GM19324 (cell line): ENCODE measurements around the gene LARP1B.
"Not testable (repeated sequence)": the region's sequence is repeated elsewhere in the genome, so short reads cannot be mapped to it uniquely, and the experiment has no call there.

Experiments used
- ATAC-seq: cut with Tn5 transposase; IDR thresholded peaks from one replicate; pipeline ENCODE4 v1.9.1; 2021; ENCODE audit warnings: mild to moderate bottlenecking, moderate library complexity; ENCODE audit not compliant: unreplicated experiment, low FRiP score

Gene LARP1B

GRCh38 chr4:128060699-128061565, at the start of gene LARP1B:
TSS of gene LARP1B (plus strand) at chr4:128061312. CDS start at chr4:128074952, 13,640 bp downstream.
- peak; percentile 94 for ATAC-seq

- ATAC-seq = no peak
Measured at GRCh38 chr4:128025319-128025718, 35.8 kb upstream of the LARP1B start.

DNA sequence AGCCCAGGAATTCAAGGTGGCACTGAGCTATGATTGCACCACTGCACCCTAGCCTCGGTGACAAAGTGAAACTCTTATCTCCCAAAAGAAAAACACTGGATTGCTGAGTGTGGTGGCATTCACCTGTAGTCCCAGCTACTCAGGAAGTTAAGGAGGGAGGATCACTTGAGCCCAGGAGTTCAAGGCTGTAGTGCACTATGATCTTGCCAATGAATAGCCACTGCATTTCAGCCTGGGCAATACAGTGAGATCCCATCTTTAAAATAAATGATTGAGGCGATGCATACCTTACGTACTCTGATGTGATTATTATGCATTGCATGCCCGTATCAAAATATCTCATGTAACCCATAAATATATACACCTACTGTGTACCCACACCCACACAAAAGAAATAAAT, 31.2 kb upstream of the LARP1B start:
- no peak for ATAC-seq

GRCh38 chr4:128031756-128032384, 29.2 kb upstream of the LARP1B start:
- ATAC-seq = no peak

DNA sequence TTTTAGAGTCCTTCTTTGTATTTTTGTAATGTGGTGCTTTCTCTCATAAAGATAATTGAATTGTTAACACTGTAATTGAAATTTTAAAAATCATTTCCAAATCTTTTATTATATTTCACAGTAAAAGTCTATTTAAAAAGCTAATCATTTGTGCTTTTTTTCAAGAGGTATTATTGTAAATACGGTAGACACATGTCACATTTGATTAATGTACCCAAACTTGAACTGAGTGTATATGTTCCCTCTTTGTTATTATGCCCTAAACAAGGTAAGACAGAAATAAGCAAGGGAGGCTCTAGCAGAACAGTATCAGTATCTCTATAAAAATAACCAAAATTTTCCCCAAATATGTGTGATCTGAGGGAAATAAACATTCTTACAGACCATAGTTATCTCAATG, 21.5 kb upstream of the LARP1B start:
- ATAC-seq = no peak

DNA sequence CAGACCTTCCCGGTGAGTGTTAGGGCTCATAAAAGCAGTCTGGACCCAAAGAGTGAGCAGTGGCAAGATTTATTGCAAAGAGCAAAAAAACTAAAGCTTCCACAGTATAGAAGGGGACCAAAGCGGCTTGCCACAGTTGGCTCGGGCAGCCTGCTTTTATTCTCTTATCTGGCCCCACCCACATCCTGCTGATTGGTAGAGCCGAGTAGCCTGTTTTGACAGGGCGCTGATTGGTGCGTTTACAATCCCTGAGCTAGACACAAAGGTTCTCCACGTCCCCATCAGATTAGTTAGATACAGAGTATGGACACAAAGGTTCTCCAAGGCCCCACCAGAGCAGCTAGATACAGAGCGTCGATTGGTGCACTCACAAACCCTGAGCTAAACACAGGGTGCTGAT, 14.1 kb upstream of the LARP1B start:
- ATAC-seq = not testable (repeated sequence)

DNA sequence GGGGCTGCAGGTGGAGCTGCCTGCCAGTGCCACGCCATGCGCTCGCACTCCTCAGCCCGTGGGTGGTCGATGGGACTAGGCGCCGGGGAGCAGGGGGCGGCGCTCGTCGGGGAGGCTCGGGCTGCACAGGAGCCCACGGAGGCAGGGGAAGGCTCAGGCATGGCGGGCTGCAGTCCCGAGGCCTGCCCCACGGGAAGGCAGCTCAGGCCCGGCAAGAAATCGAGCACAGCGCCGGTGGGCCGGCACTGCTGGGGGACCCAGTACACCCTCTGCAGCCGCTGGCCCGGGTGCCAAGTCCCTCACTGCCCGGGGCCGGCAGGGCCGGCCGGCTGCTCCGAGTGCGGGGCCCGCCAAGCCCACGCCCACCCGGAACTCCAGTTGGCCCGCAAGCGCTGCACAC, 13.6 kb upstream of the LARP1B start:
- ATAC-seq = not testable (repeated sequence)

DNA sequence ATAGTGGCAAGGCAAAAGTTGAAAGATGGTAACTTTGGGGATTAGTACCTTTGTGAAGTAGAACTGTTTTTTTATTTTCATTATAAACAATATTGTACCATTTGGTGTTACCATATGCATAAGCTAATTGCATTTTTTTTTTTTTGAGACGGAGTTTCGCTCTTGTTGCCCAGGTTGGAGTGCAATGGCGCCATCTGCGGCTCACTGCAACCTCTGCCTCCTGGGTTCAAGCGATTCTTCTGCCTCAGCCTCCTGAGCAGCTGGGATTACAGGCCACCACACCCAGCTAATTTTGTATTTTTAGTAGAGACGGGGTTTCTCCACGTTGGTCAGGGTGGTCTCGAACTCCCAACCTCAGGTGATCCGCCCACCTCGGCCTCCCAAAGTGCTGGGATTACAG, 9.9 kb upstream of the LARP1B start:
- ATAC-seq = not testable (repeated sequence)

DNA sequence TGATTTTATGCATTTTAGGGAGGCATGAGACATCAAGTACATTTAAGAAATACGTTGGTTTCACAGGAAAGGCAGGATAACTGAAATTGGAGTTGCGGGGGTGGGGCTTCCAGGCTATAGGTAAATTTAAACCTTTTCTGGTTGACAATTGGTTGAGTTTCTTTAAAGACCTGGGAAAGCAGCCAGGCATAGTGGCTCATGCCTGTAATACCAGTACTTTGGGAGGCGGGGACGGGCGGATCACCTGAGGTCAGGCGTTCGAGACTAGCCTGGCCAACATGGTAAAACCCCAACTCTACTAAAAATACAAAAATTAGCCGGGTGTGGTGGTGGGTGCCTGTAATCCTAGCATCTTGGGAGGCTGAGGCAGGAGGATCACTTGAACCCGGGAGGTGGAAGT, 6.2 kb upstream of the LARP1B start:
- not testable (repeated sequence) for ATAC-seq

- ATAC-seq = not testable (repeated sequence)
Measured at GRCh38 chr4:128055441-128056206, 5.5 kb upstream of the LARP1B start.

GRCh38 chr4:128056396-128056795, 4.7 kb upstream of the LARP1B start:
- ATAC-seq = no peak

DNA sequence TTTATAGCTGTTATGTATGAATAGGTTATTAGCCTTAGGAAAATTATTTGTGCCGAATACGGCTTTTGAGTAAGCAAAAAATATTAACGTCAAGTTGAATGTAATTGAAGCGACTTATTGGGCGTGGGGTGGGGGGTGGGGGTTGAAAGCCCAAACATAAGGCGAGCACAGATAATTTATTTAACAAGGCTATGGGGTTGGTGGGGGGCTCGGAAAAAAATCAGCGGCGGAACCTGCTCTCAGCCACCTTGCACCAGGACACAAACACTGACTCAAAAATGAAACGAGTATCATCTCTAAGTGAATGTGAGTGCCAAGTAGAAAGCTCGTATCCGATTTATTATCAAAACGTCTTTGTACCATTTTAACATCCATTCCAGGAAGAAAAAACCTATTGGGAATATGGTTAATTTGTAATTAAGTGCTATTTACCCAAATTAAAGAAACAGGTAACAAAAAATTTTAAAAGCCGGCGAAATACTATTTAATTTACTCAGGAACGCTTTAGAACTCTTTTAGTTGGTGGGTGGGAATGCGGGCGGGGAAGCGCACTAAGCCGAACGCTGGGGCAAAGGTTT, 902 bp upstream of the LARP1B start:
- no peak for ATAC-seq

DNA sequence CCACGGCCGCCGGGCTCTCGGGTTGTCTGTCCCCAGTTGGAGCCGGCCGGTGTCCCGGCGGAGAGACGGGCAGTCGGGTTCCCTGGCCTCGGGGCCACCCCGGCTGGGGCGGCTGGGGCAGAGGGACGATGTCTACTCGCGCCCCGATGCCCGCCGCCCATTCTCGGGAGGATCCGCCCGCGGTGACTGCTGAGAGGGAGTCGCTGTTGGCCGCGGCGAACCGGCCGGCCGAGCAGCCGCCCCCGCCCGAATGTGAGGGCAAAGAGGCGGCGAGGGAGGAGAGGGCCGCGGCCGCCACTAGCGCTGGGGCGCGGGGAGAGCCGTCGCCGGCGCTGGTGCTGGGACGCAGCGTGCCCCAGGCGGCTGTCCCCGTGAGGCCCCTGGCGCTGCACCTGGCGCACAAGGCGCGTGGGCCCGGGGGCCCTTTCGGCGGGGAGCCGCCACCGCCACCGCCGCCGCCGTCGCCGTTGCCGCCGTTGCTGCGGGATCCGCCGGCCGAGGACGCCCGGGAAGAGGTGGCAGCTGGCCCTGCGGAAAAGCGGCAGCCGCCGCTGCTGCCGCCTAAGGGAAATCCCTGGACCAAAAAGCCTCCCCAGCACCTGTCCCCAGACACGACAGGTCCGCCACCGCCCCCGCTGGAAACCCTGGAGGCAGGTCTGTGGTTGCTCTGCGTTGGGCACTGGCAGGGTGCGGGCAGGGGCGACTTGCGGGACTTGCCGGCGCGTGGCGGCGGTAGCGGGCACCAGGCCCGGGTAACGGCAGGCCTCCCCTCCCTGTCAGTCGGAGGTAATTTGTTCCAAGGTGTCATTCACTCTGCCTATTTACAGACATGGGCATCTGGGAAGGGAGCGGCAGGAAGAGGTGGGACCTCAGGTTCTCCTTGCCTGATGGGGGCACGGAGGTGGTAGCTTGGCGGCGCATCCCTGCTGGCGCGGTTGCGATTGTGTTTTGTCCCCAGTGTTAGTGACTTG, 739 bp downstream of the LARP1B start:
- ATAC-seq = peak; percentile 44

- not testable (repeated sequence) for ATAC-seq
Measured at GRCh38 chr4:128066453-128066820, 5.3 kb downstream of the LARP1B start.

DNA sequence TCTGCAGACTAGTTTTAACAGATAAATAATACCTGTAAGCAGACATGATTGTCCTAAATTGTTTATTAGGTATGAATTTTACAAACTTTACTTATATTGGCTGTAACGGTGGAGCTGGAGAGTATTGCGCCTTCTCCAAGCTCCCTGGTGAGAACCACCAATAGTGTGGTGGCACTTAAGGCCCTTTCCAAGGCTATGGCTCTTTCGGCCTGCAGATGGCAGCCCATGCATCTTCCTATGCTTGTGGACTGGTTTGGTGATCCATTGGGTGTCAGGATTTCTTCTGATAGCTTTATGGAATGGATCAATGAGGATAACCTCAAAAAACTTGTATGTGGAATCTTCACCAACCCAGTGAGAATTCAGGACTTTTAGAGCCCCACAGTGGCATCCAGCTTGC, 7.8 kb downstream of the LARP1B start:
- peak; percentile 65 for ATAC-seq

- ATAC-seq = no peak
Measured at GRCh38 chr4:128076464-128076863, 15.4 kb downstream of the LARP1B start.

- not testable (repeated sequence) for ATAC-seq
Measured at GRCh38 chr4:128095293-128095692, 34.2 kb downstream of the LARP1B start.

GRCh38 chr4:128107766-128108165, 46.7 kb downstream of the LARP1B start:
- no peak for ATAC-seq

DNA sequence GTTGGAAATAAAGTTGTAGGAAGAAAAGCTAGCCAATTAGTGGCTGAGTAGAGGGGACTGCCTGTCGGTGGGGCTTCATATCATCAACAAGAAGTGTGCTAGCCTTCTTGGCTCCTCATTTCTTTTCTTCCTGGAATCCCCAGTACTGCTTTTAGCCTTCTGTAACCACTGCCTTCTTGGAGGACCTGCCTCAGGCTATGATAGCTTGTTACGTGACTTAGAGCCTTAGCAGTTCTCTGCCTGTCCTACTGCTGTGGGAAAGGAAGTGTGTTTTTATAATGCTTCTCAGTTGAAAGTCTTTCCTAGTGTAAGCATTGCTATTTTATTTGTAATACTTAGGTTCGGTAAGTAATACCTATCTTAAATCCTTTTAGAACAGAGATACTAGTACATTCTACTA, 61.9 kb downstream of the LARP1B start:
- ATAC-seq = no peak

DNA sequence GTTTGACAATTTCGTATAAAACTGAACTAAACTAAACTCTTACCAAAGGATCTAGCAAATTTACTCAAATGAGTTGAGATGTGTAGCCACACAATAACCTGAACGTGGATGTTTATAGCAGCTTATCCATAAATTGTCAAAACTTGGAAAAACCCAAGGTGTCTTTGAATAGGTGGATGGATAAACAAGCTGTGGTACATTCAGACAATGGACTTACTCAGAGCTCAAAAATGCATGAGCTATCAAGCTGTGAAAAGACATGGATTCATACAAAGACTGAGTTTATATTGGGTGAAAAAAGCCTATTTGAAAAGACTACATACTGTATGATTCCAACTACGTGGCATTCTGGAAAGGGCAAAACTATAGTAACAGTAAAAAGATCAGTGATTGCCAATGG, 69.5 kb downstream of the LARP1B start:
- no peak for ATAC-seq
